Measurements from ENCODE around the gene TIGIT.

- TF ChIP-seq TAF1 (IDR thresholded peaks at IDR 0.05; ENCODE audit: low read depth) (no peak), CTCF (IDR thresholded peaks at IDR 0.05; ENCODE audit: poor library complexity, severe bottlenecking) (no peak), RAD21 (conservative IDR thresholded peaks at IDR 0.05) (no peak), POLR2AphosphoS5 (IDR thresholded peaks at IDR 0.05) (no peak), EZH2 (IDR thresholded peaks at IDR 0.05; ENCODE audit: borderline replicate concordance, insufficient read depth, low read length, poor library complexity, severe bottlenecking) (no peak), EP300 (conservative IDR thresholded peaks at IDR 0.05; ENCODE audit: poor library complexity, severe bottlenecking) (no peak), REST (IDR thresholded peaks at IDR 0.05; ENCODE audit: borderline replicate concordance) (no peak)
Observed at GRCh38 chr3:114350690-114351089, 56.9 kb downstream of the TIGIT start.

All from neural cell (in vitro differentiated cells).